H9 (cell line): ENCODE results near the gene SLC22A8. TPM values are rescaled to one million over a fixed set of nuclear protein-coding genes. Genes with fewer than 3 reads are reported as not detected.

Experiments used
- total RNA-seq: library from RNA; stranded (reverse); gene quantifications from 2 replicates; pipeline ENCODE4 v1.2.1, GENCODE V29; 2021

SLC22A8 gene
- total RNA-seq, 1 experiment from 2014 or later: not detected

Other genes starting within 250 kb of the SLC22A8 start
- gene TAF6L, start 244.4 kb downstream of the SLC22A8 start, total RNA-seq: 37.7 and 44.2 TPM in 2 replicates
- 25.0 and 25.5 TPM in 2 replicates for gene TMEM179B, start 228.4 kb downstream of the SLC22A8 start, total RNA-seq
- 21.7 and 22.2 TPM in 2 replicates for gene TMEM223, start 223.8 kb downstream of the SLC22A8 start, total RNA-seq
- gene NXF1, start 210.4 kb downstream of the SLC22A8 start, total RNA-seq: 65.5 and 69.0 TPM in 2 replicates
- 33.5 and 34.7 TPM in 2 replicates for gene STX5, start 183.8 kb downstream of the SLC22A8 start, total RNA-seq
- gene TEX54, start 183.0 kb downstream of the SLC22A8 start, total RNA-seq: 0.53 and 1.2 TPM in 2 replicates
- 121 and 124 TPM in 2 replicates for gene WDR74, start 176.3 kb downstream of the SLC22A8 start, total RNA-seq
- gene SLC3A2, start 134.9 kb downstream of the SLC22A8 start, total RNA-seq: 289 and 290 TPM in 2 replicates
- gene CHRM1, start 94.5 kb downstream of the SLC22A8 start, total RNA-seq: not detected in 2 replicates
- gene SLC22A6, start 30.9 kb downstream of the SLC22A8 start, total RNA-seq: not detected in 2 replicates
- gene SLC22A24, start 128.4 kb upstream of the SLC22A8 start, total RNA-seq: not detected in 2 replicates
- gene SLC22A25, start 227.8 kb upstream of the SLC22A8 start, total RNA-seq: not detected in 2 replicates